Endothelial cell of umbilical vein (primary cell): ENCODE data around the gene RGS6. TPM values are rescaled to one million over a fixed set of nuclear protein-coding genes. Genes with fewer than 3 reads are reported as not detected.

Experiments used
- BruUV-seq: library from RNA; stranded (reverse); fragments of 400-500 nt; replicated peaks from 2 replicates; lab custom pipeline; 2021; lab: Mats Ljungman, UMichigan
- CTCF ChIA-PET: fragments of 300-600, 350-600 bp; sonication (Branson Sonifier 250); formaldehyde crosslinking; loops from one replicate; lab custom pipeline; 2021; ENCODE audit warnings: antibody characterized with exemption, inconsistent platforms; lab: Charles Lee
- POLR2A ChIA-PET: fragments of 300-600, 350-600 bp; sonication (Branson Sonifier 250); formaldehyde crosslinking; loops from one replicate; lab custom pipeline; 2021; ENCODE audit warnings: antibody characterized with exemption, inconsistent platforms; lab: Charles Lee
- DNase-seq: peaks from one replicate; pipeline ENCODE4 v3.0.0-alpha.2; 2011; ENCODE audit warnings: low read depth, low spot score
- FAIRE-seq: peaks from 2 replicates; lab custom pipeline; 2011; peaks lifted over from hg19 to GRCh38; lab: Jason Lieb, UNC
- H2AFZ ChIP-seq: 2 replicates; pipeline ENCODE4 v1.6.0; 2012; ENCODE audit warnings: low read depth, low read length, control low read depth, inconsistent platforms
- H3K27ac ChIP-seq: 2 replicates; pipeline ENCODE4 v1.5.1; 2011; ENCODE audit warnings: low read depth, mild to moderate bottlenecking, control low read depth, low read length, moderate library complexity; ENCODE audit not compliant: insufficient read depth
- H3K27me3 ChIP-seq, 2 experiments: 2 replicates each; pipeline versions ENCODE4 v1.6.0 to v1.6.1; 2011; ENCODE audit warnings: low read length in 2 of 2, mixed read lengths in 1 of 2; ENCODE audit not compliant: control insufficient read depth in 2 of 2, insufficient read depth in 2 of 2
- H3K36me3 ChIP-seq, 2 experiments: 2 replicates in 1 of 2; 3 replicates in 1 of 2; pipeline ENCODE4 v1.5.1; 2011; ENCODE audit warnings: low read length in 2 of 2, mild to moderate bottlenecking in 1 of 2, moderate library complexity in 1 of 2; ENCODE audit not compliant: control insufficient read depth in 2 of 2, insufficient read depth in 2 of 2; ENCODE audit errors: extremely low read depth in 1 of 2
- H3K4me1 ChIP-seq: 3 replicates; pipeline ENCODE4 v1.5.1; 2011; ENCODE audit warnings: mild to moderate bottlenecking, low read length; ENCODE audit not compliant: control insufficient read depth, insufficient read depth; ENCODE audit errors: extremely low read depth
- H3K4me2 ChIP-seq: 2 replicates; pipeline ENCODE4 v1.6.1; 2011; ENCODE audit warnings: low read length, control low read depth, mixed read lengths; ENCODE audit not compliant: insufficient read depth
- H3K4me3 ChIP-seq, 3 experiments: fragments of 200-600 bp in 1 of 3; sonication (generic), shearing (Covaris generic) in 1 of 3; replicated peaks in 1 of 3; 2 replicates each; pipeline ENCODE4 v1.5.1; 2011 to 2016; ENCODE audit warnings: control low read depth in 3 of 3, low read length in 3 of 3, mild to moderate bottlenecking in 2 of 3, inconsistent platforms in 1 of 3, low read depth in 1 of 3, moderate library complexity in 1 of 3; ENCODE audit not compliant: insufficient read depth in 1 of 3
- H3K79me2 ChIP-seq: 2 replicates; pipeline ENCODE4 v1.6.0; 2012; ENCODE audit warnings: low read length, inconsistent platforms; ENCODE audit not compliant: control insufficient read depth, insufficient read depth
- H3K9ac ChIP-seq: replicated peaks from 2 replicates; pipeline ENCODE3; 2011; ENCODE audit warnings: low read length, control low read depth; ENCODE audit not compliant: insufficient read depth; ENCODE audit errors: extremely low read depth
- H3K9me1 ChIP-seq: replicated peaks from 3 replicates; pipeline ENCODE4 v1.6.0; 2011; ENCODE audit warnings: mild to moderate bottlenecking, low read length; ENCODE audit not compliant: control insufficient read depth, insufficient read depth; ENCODE audit errors: extremely low read depth
- H3K9me3 ChIP-seq: replicated peaks from 2 replicates; pipeline ENCODE4 v1.5.1; 2012; ENCODE audit warnings: low read length, inconsistent platforms; ENCODE audit not compliant: control insufficient read depth, insufficient read depth
- H4K20me1 ChIP-seq: replicated peaks from 2 replicates; pipeline ENCODE3; 2011; ENCODE audit warnings: mild to moderate bottlenecking, low read length; ENCODE audit not compliant: control insufficient read depth, insufficient read depth; ENCODE audit errors: extremely low read depth
- CTCF ChIP-seq, 2 donors: IDR thresholded peaks; 1 replicate in 1 of 2; 2 replicates in 1 of 2; pipeline ENCODE4 v1.5.1; 2011; ENCODE audit warnings: low read length in 2 of 2, mild to moderate bottlenecking in 2 of 2, moderate library complexity in 2 of 2, control low read depth in 1 of 2, inconsistent platforms in 1 of 2, low read depth in 1 of 2; ENCODE audit not compliant: insufficient read depth in 1 of 2; ENCODE audit errors: extremely low read depth in 1 of 2
- EZH2 ChIP-seq: IDR thresholded peaks from 2 replicates; pipeline ENCODE4 v1.6.1; 2012; ENCODE audit warnings: borderline replicate concordance, low read depth, mild to moderate bottlenecking, moderate library complexity, low read length, inconsistent platforms; ENCODE audit not compliant: severe bottlenecking
- FOS ChIP-seq: IDR thresholded peaks from 2 replicates; pipeline ENCODE4 v1.6.1; 2011; ENCODE audit warnings: mild to moderate bottlenecking, low read length, moderate library complexity, borderline replicate concordance; ENCODE audit not compliant: insufficient read depth
- GATA2 ChIP-seq: IDR thresholded peaks from 2 replicates; pipeline ENCODE4 v1.7.0; 2011; ENCODE audit warnings: low read depth, mild to moderate bottlenecking, moderate library complexity, mixed read lengths, low read length; ENCODE audit not compliant: insufficient read length, insufficient read depth
- JUN ChIP-seq: IDR thresholded peaks from 2 replicates; pipeline ENCODE4 v1.6.1; 2011; ENCODE audit warnings: borderline replicate concordance, low read depth; ENCODE audit not compliant: insufficient read length, insufficient read depth
- MAX ChIP-seq: IDR thresholded peaks from 2 replicates; pipeline ENCODE4 v1.6.1; 2011; ENCODE audit not compliant: insufficient read depth, insufficient read length
- MYC ChIP-seq: IDR thresholded peaks from one replicate; pipeline ENCODE4 v1.6.1; 2011; ENCODE audit warnings: mild to moderate bottlenecking, low read depth, low read length
- POLR2A ChIP-seq: IDR thresholded peaks from 2 replicates; pipeline ENCODE4 v1.6.1; 2012; ENCODE audit warnings: low read depth, mild to moderate bottlenecking, control low read depth, low read length
- POLR2AphosphoS5 ChIP-seq: IDR thresholded peaks from 2 replicates; pipeline ENCODE4 v1.6.1; 2012; ENCODE audit warnings: low read depth, mild to moderate bottlenecking, control low read depth, low read length, moderate library complexity; ENCODE audit not compliant: insufficient read depth
- dilution Hi-C: fragments of 300-500 bp; cut with MboI; formaldehyde crosslinking; loops from one replicate; pipeline ENCODE4 v1.15.0; 2019; ENCODE audit warnings: low sequenced_read_pairs; ENCODE audit not compliant: extremely low pct_ligation_motif_present
- intact Hi-C: fragments of 100-400 bp; cut with micrococcal nuclease; formaldehyde crosslinking; loops from one replicate; pipeline ENCODE4 v1.10.0; 2022
- polyA plus RNA-seq, 4 experiments: library from polyadenylated mRNA; depleted of rRNA in 3 of 4; stranded (reverse) in 3 of 4; unstranded in 1 of 4; fragments of >200 nt; gene quantifications; 2 replicates each; pipeline versions ENCODE4 v1.2.1 to v1.2.3, GENCODE V29; 2011 to 2012; ENCODE audit warnings: missing spikeins in 1 of 4
- total RNA-seq: library from RNA; stranded (reverse); gene quantifications from 2 replicates; pipeline ENCODE4 v1.2.3, GENCODE V29; 2021

RGS6 gene
- total and polyA plus RNA-seq, 2 donors (not counting 3 experiments of a cell fraction or from before 2014, with no cell fraction given), result not detected

DNA sequence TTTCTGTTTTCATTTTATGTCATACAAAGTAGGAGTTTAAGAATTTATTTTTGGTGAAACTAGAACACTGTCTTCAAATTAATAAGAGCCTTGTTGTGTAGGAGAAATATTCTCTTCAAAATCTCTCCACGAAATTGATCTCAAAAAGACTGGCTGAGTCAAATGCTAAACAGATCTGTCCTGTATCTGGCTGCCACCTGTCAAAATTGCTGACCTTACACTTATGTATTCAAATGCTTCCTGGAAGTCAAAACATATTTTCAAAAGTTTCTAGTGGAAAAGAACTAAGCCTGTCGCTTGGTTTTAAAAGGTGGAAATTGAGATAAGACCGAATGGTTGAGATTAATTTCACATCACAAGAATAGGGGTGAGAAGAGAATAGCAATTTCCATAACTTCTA lies 121.4 kb downstream of the RGS6 start:
- ChIA-PET CTCF (no interaction called here), POLR2A (no interaction called here)
- intact Hi-C loops (no loop called here), dilution Hi-C loops (no loop called here)
- H3K27me3 ChIP-seq, result no peaks in the 10 kb centered on the region
- H3K4me3 ChIP-seq, result no peak overlapping the region
- no peaks in the 10 kb centered on the region for H4K20me1 ChIP-seq
- no TSS peak for BruUV-seq
- FAIRE-seq (no peak), DNase-seq (no peak)
- no peaks in the 10 kb centered on the region for H3K9me3 ChIP-seq
- no peaks in the 10 kb centered on the region for H3K4me1 ChIP-seq
- H3K27ac ChIP-seq, result no peak overlapping the region
- no peaks in the 10 kb centered on the region for H3K79me2 ChIP-seq
- no peak overlapping the region for H3K9ac ChIP-seq
- TF ChIP-seq CTCF (IDR thresholded peaks at IDR 0.05; ENCODE audit: extremely low read depth in 1 of 2, insufficient read depth in 1 of 2, low read depth in 1 of 2, low read length in 2 of 2) (no peak), MAX (no peak), MYC (no peak), POLR2A (no peak), GATA2 (no peak), JUN (no peak), EZH2 (no peak), FOS (no peak), POLR2AphosphoS5 (no peak)
- no peaks in the 10 kb centered on the region for H3K36me3 ChIP-seq
- no peak overlapping the region for H2AFZ ChIP-seq
- no peak overlapping the region for H3K4me2 ChIP-seq
- no peaks in the 10 kb centered on the region for H3K9me1 ChIP-seq
